Fibroblast of villous mesenchyme (primary cell): ENCODE results near the gene KIZ. TPM values are rescaled to one million over a fixed set of nuclear protein-coding genes. Genes with fewer than 3 reads are reported as not detected.
A peak's percentile ranks its signal among the peaks of the same experiment; 100 is the strongest.

ENCODE experiments used
- DNase-seq: peaks from one replicate; pipeline ENCODE4 v3.0.0-alpha.2; 2010; ENCODE audit warnings: low read depth
- H3K4me3 ChIP-seq: 2 replicates; pipeline ENCODE4 v1.5.1; 2011; ENCODE audit warnings: low read depth, mild to moderate bottlenecking, low read length
- total RNA-seq: library from RNA; depleted of rRNA; stranded (reverse); fragments of >200 nt; gene quantifications from 2 replicates; pipeline ENCODE4 v1.2.3, GENCODE V29; 2012
- TF ChIP-seq, protein P1 (sequence below): IDR thresholded peaks from 2 replicates; pipeline ENCODE4 v1.5.1; 2012; ENCODE audit warnings: low read depth, mild to moderate bottlenecking, low read length; ENCODE audit not compliant: insufficient read depth

KIZ gene
- total RNA-seq, 1 donor = 15.5 TPM

DNA sequence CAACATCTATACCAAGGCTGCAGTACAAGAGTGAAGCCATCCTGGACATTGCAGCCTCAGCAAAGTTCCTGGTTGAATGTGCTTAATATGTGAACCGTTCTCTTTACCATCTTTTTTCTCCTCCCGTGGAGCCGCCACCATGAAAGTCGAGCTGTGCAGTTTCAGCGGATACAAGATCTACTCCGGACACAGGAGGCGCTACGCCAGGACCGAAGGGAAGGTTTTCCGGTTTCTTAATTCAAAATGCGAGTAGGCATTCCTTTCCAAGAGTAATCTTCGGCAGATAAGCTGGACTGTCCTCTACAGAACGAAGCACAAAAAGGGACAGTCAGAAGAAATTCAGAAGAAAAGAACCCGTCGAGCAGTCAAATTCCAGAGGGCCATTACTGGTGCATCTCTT is 11.3 kb upstream of the KIZ start:
- H3K4me3 ChIP-seq = no peak overlapping the region
- DNase-seq = no peak
- TF ChIP-seq, protein P1, sequence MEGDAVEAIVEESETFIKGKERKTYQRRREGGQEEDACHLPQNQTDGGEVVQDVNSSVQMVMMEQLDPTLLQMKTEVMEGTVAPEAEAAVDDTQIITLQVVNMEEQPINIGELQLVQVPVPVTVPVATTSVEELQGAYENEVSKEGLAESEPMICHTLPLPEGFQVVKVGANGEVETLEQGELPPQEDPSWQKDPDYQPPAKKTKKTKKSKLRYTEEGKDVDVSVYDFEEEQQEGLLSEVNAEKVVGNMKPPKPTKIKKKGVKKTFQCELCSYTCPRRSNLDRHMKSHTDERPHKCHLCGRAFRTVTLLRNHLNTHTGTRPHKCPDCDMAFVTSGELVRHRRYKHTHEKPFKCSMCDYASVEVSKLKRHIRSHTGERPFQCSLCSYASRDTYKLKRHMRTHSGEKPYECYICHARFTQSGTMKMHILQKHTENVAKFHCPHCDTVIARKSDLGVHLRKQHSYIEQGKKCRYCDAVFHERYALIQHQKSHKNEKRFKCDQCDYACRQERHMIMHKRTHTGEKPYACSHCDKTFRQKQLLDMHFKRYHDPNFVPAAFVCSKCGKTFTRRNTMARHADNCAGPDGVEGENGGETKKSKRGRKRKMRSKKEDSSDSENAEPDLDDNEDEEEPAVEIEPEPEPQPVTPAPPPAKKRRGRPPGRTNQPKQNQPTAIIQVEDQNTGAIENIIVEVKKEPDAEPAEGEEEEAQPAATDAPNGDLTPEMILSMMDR = no peak

DNA sequence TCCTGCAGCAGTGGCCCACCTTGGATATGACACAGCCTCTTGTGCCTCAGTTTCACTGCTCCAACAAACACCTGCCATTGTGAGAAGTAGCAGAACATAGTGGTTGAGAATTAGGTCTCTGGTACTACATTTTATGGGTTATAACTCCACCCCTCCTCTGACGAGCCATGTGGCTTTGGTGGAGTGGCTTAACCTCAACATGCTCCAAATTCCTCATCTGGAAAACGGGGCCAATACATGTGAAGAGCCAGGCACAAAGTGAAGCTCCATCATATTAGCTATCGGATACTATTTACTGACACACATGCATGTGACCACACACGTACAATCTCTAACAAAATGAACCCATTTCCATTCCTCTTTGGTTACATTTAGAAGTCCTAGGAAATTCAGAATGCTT is 8.4 kb upstream of the KIZ start:
- H3K4me3 ChIP-seq = no peak overlapping the region
- DNase-seq = no peak
- TF ChIP-seq, protein P1 = no peak

DNA sequence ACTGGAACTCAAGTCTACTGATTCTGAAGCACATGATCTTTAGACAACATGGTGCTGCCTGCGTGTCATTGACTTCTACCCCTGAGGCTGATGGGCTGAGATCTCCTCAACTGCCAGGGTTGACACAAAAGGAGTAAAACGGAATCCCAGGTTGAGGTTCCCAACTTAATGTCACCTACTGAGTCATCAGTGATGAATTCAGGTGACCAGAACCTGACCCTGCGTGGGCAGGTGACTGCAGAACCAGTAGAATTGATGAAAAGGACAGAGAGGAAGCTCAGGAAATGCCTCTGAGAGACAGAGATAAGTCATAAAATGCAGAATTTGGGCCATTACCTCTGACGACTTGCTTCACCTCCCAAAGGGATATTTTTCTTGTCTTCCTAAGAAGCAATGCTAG is 7.7 kb upstream of the KIZ start:
- DNase-seq = no peak
- H3K4me3 ChIP-seq = no peak overlapping the region
- TF ChIP-seq, protein P1 = no peak

DNA sequence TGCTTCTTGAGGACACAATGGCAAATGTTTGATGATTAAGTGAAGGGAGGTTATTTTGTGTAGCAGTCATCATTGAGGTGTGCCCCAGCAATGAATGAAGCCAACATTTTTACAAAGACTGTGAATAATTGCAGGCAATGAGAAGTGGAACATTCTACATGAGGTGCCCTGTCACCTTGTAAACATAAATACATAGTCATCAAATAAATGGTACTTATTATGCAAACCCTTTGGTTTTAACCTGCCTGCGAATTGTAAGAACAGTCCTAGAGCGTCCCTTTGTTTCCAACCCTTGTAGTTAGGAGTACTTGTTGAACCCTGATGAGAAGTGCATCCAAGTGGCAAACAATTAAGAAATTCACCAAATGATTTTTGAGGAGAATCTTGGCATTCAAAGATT is 7.1 kb upstream of the KIZ start:
- H3K4me3 ChIP-seq = no peak overlapping the region
- TF ChIP-seq, protein P1 = no peak
- no peak for DNase-seq

DNA sequence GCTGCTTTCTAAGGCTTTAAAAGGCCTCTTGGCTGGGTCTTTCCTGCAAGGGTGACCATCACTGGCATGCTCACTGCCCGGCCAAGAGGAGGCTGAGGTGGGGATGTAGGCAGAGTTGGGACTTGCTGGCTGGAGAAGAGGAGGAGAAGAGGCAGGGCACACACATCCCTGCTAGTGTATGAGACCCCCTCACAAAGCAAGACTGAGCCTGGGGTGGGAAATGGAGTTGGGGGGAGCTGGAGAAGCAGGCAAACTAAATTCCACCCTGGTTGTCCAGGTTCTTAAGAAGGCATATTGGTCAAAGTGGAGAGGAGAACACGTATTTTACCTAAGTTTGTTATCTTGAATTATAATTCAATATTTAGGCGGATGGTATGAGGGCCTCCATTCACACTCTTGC is 1.7 kb upstream of the KIZ start:
- H3K4me3 ChIP-seq = no peak overlapping the region
- no peak for DNase-seq
- TF ChIP-seq, protein P1 = no peak

DNA sequence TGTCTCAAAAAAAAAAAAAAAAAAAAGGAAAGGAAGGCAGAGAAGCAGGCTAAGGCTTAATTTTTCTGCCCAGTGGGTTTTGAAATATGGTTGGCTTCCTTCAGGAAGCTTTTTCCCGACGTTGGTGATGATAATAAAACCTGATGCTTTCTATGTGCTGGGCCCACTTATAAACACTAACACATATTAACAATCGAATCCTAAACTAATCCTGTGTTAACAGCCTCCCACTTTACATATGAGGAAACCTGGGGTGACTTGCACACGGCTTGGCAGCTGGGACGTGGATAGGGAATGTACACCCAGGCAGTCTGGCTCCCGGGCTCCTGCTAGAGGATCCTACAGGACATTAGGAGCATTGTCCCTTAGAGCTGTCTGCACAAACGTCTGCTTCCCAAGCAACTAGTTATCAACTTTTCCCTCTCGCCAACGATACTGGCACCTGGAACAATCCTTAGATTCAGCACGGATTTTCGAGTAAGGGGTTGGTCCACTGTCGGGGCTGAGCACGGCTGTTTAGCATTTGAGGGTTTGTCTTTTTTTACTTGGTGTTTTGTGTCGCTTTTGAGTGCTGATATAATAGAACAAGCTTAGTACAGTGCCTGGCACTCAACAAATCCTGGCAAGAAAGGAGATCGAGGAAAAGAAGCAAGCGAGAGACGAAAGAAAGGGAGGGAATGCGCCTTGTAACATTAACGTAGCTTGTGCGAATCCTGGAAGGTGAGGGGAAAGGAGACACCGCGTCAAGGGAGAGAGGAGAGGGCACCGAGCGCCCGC is 622 bp upstream of the KIZ start:
- TF ChIP-seq, protein P1 = peak; percentile 34
- H3K4me3 ChIP-seq = peak overlapping the region; percentile 73
- peak; percentile 51 for DNase-seq

DNA sequence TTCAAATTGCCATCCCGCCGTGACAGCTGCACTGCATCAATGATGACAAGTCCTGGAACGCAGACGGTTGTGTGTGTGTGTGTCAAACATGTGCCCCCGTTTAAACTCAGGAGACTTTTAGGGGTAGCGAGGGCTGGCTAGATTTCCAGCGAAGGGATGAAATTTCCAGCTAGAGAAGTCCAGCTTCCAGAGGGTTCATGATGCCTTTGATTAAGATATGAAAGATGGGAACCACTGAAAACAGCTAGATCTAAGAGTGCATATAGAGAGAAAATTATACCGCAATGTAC is 644 bp downstream of the KIZ start:
- TF ChIP-seq, protein P1 = no peak
- peak overlapping the region; percentile 73 for H3K4me3 ChIP-seq
- DNase-seq = peak; percentile 41
